PFSK-1 (cell line): Measurements from ENCODE around the gene B3GAT1.

Experiments used
- FOXP2 ChIP-seq: optimal IDR thresholded peaks from 2 replicates; pipeline ENCODE3; 2011; ENCODE audit warnings: borderline replicate concordance, control low read depth, inconsistent platforms; ENCODE audit not compliant: insufficient read depth; ENCODE audit errors: extremely low read length, extremely low read depth
- POLR2AphosphoS5 ChIP-seq: IDR thresholded peaks from 2 replicates; pipeline ENCODE4 v1.6.1; 2012; ENCODE audit warnings: low read depth, mild to moderate bottlenecking, control low read depth, low read length, moderate library complexity
- SIN3A ChIP-seq: IDR thresholded peaks from 2 replicates; pipeline ENCODE4 v1.6.1; 2012; ENCODE audit warnings: mild to moderate bottlenecking, low read length, moderate library complexity, borderline replicate concordance; ENCODE audit not compliant: insufficient read depth
- TAF1 ChIP-seq: IDR thresholded peaks from 2 replicates; pipeline ENCODE4 v1.6.1; 2012; ENCODE audit warnings: low read length, control low read depth, borderline replicate concordance; ENCODE audit not compliant: insufficient read depth
- TF ChIP-seq, protein P1 (sequence below), 2 experiments: IDR thresholded peaks; 2 replicates each; pipeline versions ENCODE4 v1.6.1 to v1.8.0; 2011 to 2012; ENCODE audit warnings: low read depth in 2 of 2, low read length in 2 of 2, control low read depth in 1 of 2, inconsistent platforms in 1 of 2, mild to moderate bottlenecking in 1 of 2, moderate library complexity in 1 of 2; ENCODE audit not compliant: insufficient read depth in 1 of 2

Gene B3GAT1

DNA sequence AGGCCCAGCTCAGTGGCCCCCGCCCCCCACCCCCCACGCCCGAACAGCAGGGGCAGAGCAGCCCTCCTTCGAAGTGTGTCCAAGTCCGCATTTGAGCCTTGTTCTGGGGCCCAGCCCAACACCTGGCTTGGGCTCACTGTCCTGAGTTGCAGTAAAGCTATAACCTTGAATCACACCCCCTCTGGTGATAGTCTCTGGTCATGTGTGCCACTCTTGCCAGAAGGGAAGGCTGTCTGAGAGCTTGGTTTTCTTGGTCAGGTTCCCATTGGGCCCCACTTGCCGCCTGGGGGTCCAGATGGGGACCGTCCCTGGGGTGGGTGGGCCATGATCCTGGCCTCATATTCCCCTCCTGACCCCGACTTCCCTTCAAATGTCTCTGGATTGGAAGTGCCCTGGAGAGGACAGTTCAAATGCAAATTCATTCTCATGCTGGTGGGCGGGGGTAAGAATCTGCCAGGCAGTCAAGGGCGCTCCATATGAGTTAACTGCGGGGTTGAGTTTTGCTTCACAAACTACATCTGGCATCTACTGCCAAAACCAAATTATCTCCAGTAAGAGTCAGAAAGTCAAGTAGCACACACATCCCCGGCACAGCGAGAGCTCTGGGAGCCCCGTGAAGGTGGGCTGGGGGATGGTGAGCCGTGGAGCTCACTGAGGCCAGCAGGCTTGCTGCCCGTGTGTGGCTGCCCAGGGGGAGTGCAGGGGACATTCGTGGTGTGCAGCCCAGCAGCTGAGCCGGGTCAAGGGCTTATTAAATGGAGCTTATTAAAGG lies 35.7 kb downstream of the B3GAT1 start:
- TF ChIP-seq SIN3A (no peak), POLR2AphosphoS5 (no peak), TAF1 (no peak), FOXP2 (no peak)
- TF ChIP-seq, protein P1, sequence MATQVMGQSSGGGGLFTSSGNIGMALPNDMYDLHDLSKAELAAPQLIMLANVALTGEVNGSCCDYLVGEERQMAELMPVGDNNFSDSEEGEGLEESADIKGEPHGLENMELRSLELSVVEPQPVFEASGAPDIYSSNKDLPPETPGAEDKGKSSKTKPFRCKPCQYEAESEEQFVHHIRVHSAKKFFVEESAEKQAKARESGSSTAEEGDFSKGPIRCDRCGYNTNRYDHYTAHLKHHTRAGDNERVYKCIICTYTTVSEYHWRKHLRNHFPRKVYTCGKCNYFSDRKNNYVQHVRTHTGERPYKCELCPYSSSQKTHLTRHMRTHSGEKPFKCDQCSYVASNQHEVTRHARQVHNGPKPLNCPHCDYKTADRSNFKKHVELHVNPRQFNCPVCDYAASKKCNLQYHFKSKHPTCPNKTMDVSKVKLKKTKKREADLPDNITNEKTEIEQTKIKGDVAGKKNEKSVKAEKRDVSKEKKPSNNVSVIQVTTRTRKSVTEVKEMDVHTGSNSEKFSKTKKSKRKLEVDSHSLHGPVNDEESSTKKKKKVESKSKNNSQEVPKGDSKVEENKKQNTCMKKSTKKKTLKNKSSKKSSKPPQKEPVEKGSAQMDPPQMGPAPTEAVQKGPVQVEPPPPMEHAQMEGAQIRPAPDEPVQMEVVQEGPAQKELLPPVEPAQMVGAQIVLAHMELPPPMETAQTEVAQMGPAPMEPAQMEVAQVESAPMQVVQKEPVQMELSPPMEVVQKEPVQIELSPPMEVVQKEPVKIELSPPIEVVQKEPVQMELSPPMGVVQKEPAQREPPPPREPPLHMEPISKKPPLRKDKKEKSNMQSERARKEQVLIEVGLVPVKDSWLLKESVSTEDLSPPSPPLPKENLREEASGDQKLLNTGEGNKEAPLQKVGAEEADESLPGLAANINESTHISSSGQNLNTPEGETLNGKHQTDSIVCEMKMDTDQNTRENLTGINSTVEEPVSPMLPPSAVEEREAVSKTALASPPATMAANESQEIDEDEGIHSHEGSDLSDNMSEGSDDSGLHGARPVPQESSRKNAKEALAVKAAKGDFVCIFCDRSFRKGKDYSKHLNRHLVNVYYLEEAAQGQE (IDR thresholded peaks at IDR 0.05; ENCODE audit: insufficient read depth in 1 of 2, low read depth in 2 of 2, low read length in 2 of 2), result no peak

DNA sequence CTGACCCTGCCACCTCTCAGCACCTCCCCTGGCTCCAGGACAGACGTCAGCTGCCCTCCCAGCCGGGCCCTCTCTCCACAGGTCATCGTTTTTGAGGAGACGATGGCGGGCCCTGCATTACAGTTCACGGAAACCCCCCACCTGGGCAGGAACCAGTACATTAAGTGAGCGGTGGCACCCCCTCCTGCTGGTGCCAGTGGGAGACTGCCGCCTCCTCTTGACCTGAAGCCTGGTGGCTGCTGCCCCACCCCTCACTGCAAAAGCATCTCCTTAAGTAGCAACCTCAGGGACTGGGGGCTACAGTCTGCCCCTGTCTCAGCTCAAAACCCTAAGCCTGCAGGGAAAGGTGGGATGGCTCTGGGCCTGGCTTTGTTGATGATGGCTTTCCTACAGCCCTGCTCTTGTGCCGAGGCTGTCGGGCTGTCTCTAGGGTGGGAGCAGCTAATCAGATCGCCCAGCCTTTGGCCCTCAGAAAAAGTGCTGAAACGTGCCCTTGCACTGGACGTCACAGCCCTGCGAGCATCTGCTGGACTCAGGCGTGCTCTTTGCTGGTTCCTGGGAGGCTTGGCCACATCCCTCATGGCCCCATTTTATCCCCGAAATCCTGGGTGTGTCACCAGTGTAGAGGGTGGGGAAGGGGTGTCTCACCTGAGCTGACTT lies 37.0 kb downstream of the B3GAT1 start:
- TF ChIP-seq SIN3A (no peak), TAF1 (no peak), POLR2AphosphoS5 (no peak), FOXP2 (no peak)
- TF ChIP-seq, protein P1 (IDR thresholded peaks at IDR 0.05; ENCODE audit: insufficient read depth in 1 of 2, low read depth in 2 of 2, low read length in 2 of 2), result no peak

DNA sequence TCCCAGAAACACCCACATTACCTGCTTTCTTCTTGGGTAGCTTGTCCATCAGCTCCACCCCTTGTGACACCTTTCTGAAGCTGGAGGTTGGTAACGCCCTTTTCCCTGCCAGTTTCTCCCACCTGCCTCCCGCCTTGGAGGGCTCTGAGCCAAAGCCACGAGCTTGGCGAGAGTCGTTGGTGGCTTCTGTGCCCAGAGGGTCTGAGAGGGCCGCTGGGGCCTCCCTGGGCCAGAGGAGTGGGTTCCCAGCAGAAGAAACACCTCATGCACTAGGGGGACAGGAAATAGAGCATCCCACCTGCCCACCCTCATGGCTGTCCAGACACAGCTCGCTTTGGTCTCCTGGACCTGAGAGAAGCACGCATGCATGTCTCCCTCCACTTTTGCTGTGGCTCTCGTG lies 37.9 kb downstream of the B3GAT1 start:
- TF ChIP-seq SIN3A, result no peak
- TF ChIP-seq, protein P1 (IDR thresholded peaks at IDR 0.05; ENCODE audit: insufficient read depth in 1 of 2, low read depth in 2 of 2, low read length in 2 of 2), result no peak
- TF ChIP-seq TAF1, result no peak
- no peak for TF ChIP-seq FOXP2
- TF ChIP-seq POLR2AphosphoS5, result no peak

DNA sequence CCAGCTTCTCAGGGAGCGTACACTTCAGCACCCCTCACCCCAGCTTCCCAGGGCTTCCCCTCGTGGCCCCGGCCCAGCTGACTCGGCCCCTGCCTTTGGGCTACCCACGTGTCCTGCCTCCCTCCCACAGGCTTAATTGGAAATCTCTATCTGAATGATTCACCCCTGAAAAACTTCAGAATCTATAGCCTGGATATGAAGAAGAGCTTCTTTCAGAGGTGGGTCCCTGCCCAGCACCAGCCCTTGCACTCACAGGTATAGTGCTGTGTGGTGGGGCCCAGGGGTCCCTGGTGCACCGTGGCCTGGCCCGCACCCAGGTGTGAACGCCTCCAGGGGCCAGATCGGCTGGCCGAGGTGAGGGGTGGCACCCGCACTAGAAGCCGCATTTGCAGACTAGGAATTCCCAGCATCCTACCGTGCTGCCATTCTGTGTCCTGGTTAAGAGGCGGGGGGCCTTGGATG lies 38.4 kb downstream of the B3GAT1 start:
- TF ChIP-seq SIN3A (no peak), POLR2AphosphoS5 (no peak), TAF1 (no peak)
- TF ChIP-seq, protein P1 (IDR thresholded peaks at IDR 0.05; ENCODE audit: insufficient read depth in 1 of 2, low read depth in 2 of 2, low read length in 2 of 2), result no peak
